ENCODE results near the gene BOLA1.

- TF ChIP-seq CTCF (IDR thresholded peaks at IDR 0.05) (no peak), POLR2A (IDR thresholded peaks at IDR 0.05) (no peak)
Measured at GRCh38 chr1:149925345-149925744, 26.0 kb downstream of the BOLA1 start.
